ENCODE data around the gene SON.
"Not testable (repeated sequence)": the region's sequence is repeated elsewhere in the genome, so short reads cannot be mapped to it uniquely, and the experiment has no call there.

Gene SON

GRCh38 chr21:33578214-33578613, 35.4 kb downstream of the SON start:
- DNase-seq (ENCODE audit: low read depth), result peak; percentile 68

- DNase-seq (ENCODE audit: low read depth), result peak; percentile 72
Measured at GRCh38 chr21:33578959-33579542, 36.2 kb downstream of the SON start.

GRCh38 chr21:33584455-33584854, 41.6 kb downstream of the SON start:
- DNase-seq (ENCODE audit: low read depth), result no peak

- no peak for DNase-seq (ENCODE audit: low read depth)
Measured at GRCh38 chr21:33586927-33587326, 44.1 kb downstream of the SON start.

- peak; percentile 62 for DNase-seq (ENCODE audit: low read depth)
Measured at GRCh38 chr21:33587792-33588484, 45.1 kb downstream of the SON start.

GRCh38 chr21:33588485-33589335, 45.9 kb downstream of the SON start, which contains the start of gene DONSON:
Gene DONSON (minus strand): TSS chr21:33588684. CDS start chr21:33588641, 43 bp downstream.
- DNase-seq (ENCODE audit: low read depth), result peak; percentile 86

GRCh38 chr21:33598051-33598450, 55.2 kb downstream of the SON start:
- DNase-seq (ENCODE audit: low read depth), result no peak

- DNase-seq (ENCODE audit: low read depth), result peak; percentile 28
Measured at GRCh38 chr21:33608559-33608958, 65.7 kb downstream of the SON start.

- no peak for DNase-seq (ENCODE audit: low read depth)
Measured at GRCh38 chr21:33611006-33611744, 68.3 kb downstream of the SON start.

GRCh38 chr21:33617565-33617964, 74.7 kb downstream of the SON start:
- DNase-seq (ENCODE audit: low read depth), result not testable (repeated sequence)

- DNase-seq (ENCODE audit: low read depth), result no peak
Measured at GRCh38 chr21:33618407-33618806, 75.6 kb downstream of the SON start.

GRCh38 chr21:33619726-33620125, 76.9 kb downstream of the SON start:
- no peak for DNase-seq (ENCODE audit: low read depth)

- no peak for DNase-seq (ENCODE audit: low read depth)
Measured at GRCh38 chr21:33622253-33622652, 79.4 kb downstream of the SON start.

- not testable (repeated sequence) for DNase-seq (ENCODE audit: low read depth)
Measured at GRCh38 chr21:33626151-33626550, 83.3 kb downstream of the SON start.

All from ELR (cell line).